Adrenal gland (tissue), 5 donors: Measurements from ENCODE around the gene KRT71.

Source experiments
- POLR2A ChIP-seq, 2 donors: fragments of 450-650 bp; IDR thresholded peaks; one replicate each; pipeline ENCODE4 v1.6.1; 2017; ENCODE audit warnings: antibody characterized with exemption in 2 of 2, mild to moderate bottlenecking in 2 of 2, moderate library complexity in 1 of 2
- TF ChIP-seq, protein P1 (sequence below), 6 experiments: fragments of 450-650 bp in 4 of 6; fragments of 200-600 bp in 2 of 6; sonication (generic) in 1 of 6; IDR thresholded peaks; 1 replicate in 5 of 6; 2 replicates in 1 of 6; pipeline versions ENCODE4 v1.5.1 to v1.8.0; 2016 to 2021; ENCODE audit warnings: antibody characterized with exemption in 6 of 6, mild to moderate bottlenecking in 2 of 6, moderate library complexity in 1 of 6
- donor health status: DM: no; HTN: no; CAD: no.

DNA sequence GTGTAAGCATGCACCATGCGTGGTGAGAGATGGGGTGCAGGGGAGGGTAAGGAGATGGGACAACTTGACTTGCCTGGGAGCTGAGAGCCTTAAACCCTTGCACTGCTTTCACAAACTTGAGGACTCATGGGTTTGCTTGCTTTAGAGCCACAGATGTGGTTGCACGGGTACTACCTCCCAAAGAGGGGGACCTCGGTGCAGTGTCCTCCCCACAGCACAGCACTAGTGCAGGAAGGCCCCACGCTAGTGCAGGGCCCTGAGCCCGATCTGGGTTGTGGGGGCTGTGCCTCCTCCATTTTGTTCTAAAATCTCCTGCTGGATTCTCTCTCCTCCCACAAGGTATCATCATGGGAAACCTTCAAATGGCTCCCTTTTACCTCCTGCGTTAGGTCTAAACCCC, 37.1 kb upstream of the KRT71 start:
- TF ChIP-seq, protein P1, sequence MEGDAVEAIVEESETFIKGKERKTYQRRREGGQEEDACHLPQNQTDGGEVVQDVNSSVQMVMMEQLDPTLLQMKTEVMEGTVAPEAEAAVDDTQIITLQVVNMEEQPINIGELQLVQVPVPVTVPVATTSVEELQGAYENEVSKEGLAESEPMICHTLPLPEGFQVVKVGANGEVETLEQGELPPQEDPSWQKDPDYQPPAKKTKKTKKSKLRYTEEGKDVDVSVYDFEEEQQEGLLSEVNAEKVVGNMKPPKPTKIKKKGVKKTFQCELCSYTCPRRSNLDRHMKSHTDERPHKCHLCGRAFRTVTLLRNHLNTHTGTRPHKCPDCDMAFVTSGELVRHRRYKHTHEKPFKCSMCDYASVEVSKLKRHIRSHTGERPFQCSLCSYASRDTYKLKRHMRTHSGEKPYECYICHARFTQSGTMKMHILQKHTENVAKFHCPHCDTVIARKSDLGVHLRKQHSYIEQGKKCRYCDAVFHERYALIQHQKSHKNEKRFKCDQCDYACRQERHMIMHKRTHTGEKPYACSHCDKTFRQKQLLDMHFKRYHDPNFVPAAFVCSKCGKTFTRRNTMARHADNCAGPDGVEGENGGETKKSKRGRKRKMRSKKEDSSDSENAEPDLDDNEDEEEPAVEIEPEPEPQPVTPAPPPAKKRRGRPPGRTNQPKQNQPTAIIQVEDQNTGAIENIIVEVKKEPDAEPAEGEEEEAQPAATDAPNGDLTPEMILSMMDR (IDR thresholded peaks at IDR 0.05), result no peak
- TF ChIP-seq POLR2A (IDR thresholded peaks at IDR 0.05), result no peak
